Uterus (tissue), 2 donors: ENCODE data around the gene KIF3B.

Experiments used
- CTCF ChIP-seq, 4 experiments: fragments of 200-600 bp in 2 of 4; fragments of 450-650 bp in 2 of 4; sonication (generic) in 2 of 4; IDR thresholded peaks; one replicate each; pipeline ENCODE4 v1.5.1; 2016 to 2019; ENCODE audit warnings: antibody characterized with exemption in 4 of 4, mild to moderate bottlenecking in 2 of 4, moderate library complexity in 1 of 4
- POLR2A ChIP-seq, 2 donors: fragments of 450-650 bp; IDR thresholded peaks; one replicate each; pipeline ENCODE4 v1.6.1; 2016; ENCODE audit warnings: antibody characterized with exemption in 2 of 2, mild to moderate bottlenecking in 1 of 2, moderate library complexity in 1 of 2

GRCh38 chr20:32344835-32345506 is 67.5 kb downstream of the KIF3B start:
- TF ChIP-seq CTCF (IDR thresholded peaks at IDR 0.05) (no peak), POLR2A (IDR thresholded peaks at IDR 0.05) (no peak)
